CD4-positive, CD25-positive, alpha-beta regulatory T cell (primary cell): ENCODE measurements around the gene GCSH. TPM values are rescaled to one million over a fixed set of nuclear protein-coding genes. Genes with fewer than 3 reads are reported as not detected.
A peak's percentile ranks its signal among the peaks of the same experiment; 100 is the strongest.
"Not testable (repeated sequence)": the region's sequence is repeated elsewhere in the genome, so short reads cannot be mapped to it uniquely, and the experiment has no call there.

Experiments
- ATAC-seq, 2 donors: fragments of 150-1000 bp; cut with Tn5 transposase; one replicate each; pipeline ENCODE4 v1.10.0; 2021; ENCODE audit warnings: low read depth in 2 of 2, moderate number of reproducible peaks in 2 of 2, moderate library complexity in 1 of 2
- DNase-seq, 3 donors: peaks; one replicate each; pipeline versions ENCODE4 v3.0.0 to v3.0.0-alpha.2; 2012 to 2022; ENCODE audit warnings: mixed read lengths in 1 of 3
- H3K27ac ChIP-seq: one replicate; pipeline ENCODE4 v1.7.0; 2013; ENCODE audit warnings: mild to moderate bottlenecking, low read length; ENCODE audit not compliant: insufficient read depth, poor library complexity, severe bottlenecking
- H3K27me3 ChIP-seq: one replicate; pipeline ENCODE4 v1.7.0; 2013; ENCODE audit warnings: low read length; ENCODE audit not compliant: control insufficient read depth, insufficient read depth
- H3K36me3 ChIP-seq: one replicate; pipeline ENCODE4 v1.7.0; 2013; ENCODE audit warnings: mild to moderate bottlenecking, low read length, moderate library complexity; ENCODE audit not compliant: control insufficient read depth, insufficient read depth
- H3K4me1 ChIP-seq: 2 replicates; pipeline ENCODE4 v1.7.0; 2013; ENCODE audit warnings: mild to moderate bottlenecking, low read length; ENCODE audit not compliant: insufficient read depth, control insufficient read depth, poor library complexity, severe bottlenecking
- H3K4me3 ChIP-seq: one replicate; pipeline ENCODE4 v1.7.0; 2013; ENCODE audit warnings: low read depth, mild to moderate bottlenecking, low read length, moderate library complexity
- H3K9me3 ChIP-seq, 2 experiments: 1 replicate in 1 of 2; 2 replicates in 1 of 2; pipeline ENCODE4 v1.7.0; 2013; ENCODE audit warnings: low read length in 2 of 2, mild to moderate bottlenecking in 1 of 2, moderate library complexity in 1 of 2; ENCODE audit not compliant: control insufficient read depth in 2 of 2
- H3K27ac Mint-ChIP-seq, 3 donors: one replicate each; pipeline ENCODE4 v1.8.0; 2020 to 2022; ENCODE audit warnings: mild to moderate bottlenecking in 3 of 3, mixed read lengths in 3 of 3, moderate library complexity in 2 of 3
- H3K27me3 Mint-ChIP-seq: one replicate; pipeline ENCODE4 v1.8.0; 2022; ENCODE audit warnings: mild to moderate bottlenecking, mixed read lengths
- H3K36me3 Mint-ChIP-seq: one replicate; pipeline ENCODE4 v1.8.0; 2020; ENCODE audit warnings: mixed read lengths
- H3K4me1 Mint-ChIP-seq, 4 donors: one replicate each; pipeline ENCODE4 v1.8.0; 2020 to 2022; ENCODE audit warnings: mixed read lengths in 4 of 4, mild to moderate bottlenecking in 1 of 4
- H3K4me3 Mint-ChIP-seq, 4 donors: one replicate each; pipeline ENCODE4 v1.8.0; 2020 to 2022; ENCODE audit warnings: mild to moderate bottlenecking in 4 of 4, mixed read lengths in 4 of 4, moderate library complexity in 3 of 4
- H3K9me3 Mint-ChIP-seq, 7 donors: one replicate each; pipeline ENCODE4 v1.8.0; 2020 to 2022; ENCODE audit warnings: mixed read lengths in 7 of 7, mild to moderate bottlenecking in 3 of 7, moderate library complexity in 2 of 7
- polyA plus RNA-seq, 4 donors: library from polyadenylated mRNA; unstranded; fragments of 300-500 nt; fragmentation: Illumina TruSeq; gene quantifications; one replicate each; pipeline ENCODE4 v1.2.3, GENCODE V29; 2021
- total RNA-seq: library from RNA; stranded (reverse); gene quantifications from one replicate; pipeline ENCODE4 v1.2.3, GENCODE V29; 2022

Gene GCSH
- total and polyA plus RNA-seq, 5 donors from 2014 or later, result 3.4 to 8.2 (median 6.3) TPM

DNA sequence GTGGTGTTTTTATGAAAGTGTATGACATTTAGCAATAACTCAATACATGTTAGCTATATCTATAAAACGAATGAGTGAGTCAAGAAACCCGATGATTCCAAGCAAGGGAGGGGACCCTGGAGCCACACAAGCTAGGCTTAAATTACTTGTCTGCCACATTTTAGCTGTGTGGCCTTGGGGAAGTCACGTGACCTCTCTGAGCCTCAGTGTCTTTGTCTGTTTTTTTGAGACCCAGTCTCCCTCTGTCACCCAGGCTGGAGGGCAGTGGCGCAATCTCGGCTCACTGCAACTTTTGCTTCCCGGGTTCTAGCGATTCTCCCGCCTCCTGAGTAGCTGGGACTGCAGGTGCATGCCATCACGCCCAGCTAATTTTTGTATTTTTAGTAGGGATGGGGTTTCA lies 20.1 kb upstream of the GCSH start:
- H3K4me3 Mint-ChIP-seq, result no peak overlapping the region

DNA sequence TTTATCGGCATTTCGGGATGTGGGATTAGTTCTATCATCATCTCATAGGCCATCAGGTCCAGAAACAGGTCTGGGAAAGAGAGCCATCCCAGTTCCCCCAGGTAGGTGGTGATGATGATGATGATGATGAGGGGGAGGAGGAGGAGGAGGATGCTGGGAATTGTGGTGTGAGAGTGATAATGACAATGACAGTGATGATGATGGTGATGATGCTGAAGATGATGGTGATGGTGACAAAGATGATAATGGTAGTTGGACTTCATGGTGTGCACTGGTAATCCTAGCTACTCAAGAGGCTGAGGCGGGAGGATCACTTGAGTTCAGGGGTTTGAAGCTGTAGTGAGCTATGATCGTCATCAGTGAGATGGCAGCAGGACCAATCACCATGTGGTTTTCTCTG lies 16.3 kb upstream of the GCSH start:
- Histone ChIP-seq H3K4me1 (no peaks in the 10 kb centered on the region), H3K27ac (no peak overlapping the region), H3K27me3 (no peaks in the 10 kb centered on the region), H3K36me3 (no peaks in the 10 kb centered on the region), H3K4me3 (no peak overlapping the region), H3K9me3 (no peaks in the 10 kb centered on the region)
- Mint-ChIP-seq H3K4me3 (no peak overlapping the region), H3K9me3 (peaks cover 0 to 2% (median 0%) of the 10 kb centered on the region in 7 donors), H3K27me3 (no peaks in the 10 kb centered on the region), H3K27ac (peak overlapping the region in 1 of 3 donors; percentile 70), H3K36me3 (no peaks in the 10 kb centered on the region), H3K4me1 (no peaks in the 10 kb centered on the region)
- DNase-seq (no peak), ATAC-seq (no peak)

More for the DNA sequence above, 20.1 kb upstream of the GCSH start:
- no peak for DNase-seq
- Mint-ChIP-seq H3K27me3 (no peaks in the 10 kb centered on the region), H3K27ac (no peak overlapping the region), H3K9me3 (peaks cover 0 to 2% (median 0%) of the 10 kb centered on the region in 7 donors), H3K4me1 (no peaks in the 10 kb centered on the region), H3K36me3 (no peaks in the 10 kb centered on the region)
- no peaks in the 10 kb centered on the region for H3K9me3 ChIP-seq
- H3K27ac ChIP-seq, result no peak overlapping the region
- H3K4me1 ChIP-seq, result no peaks in the 10 kb centered on the region
- no peak for ATAC-seq
- no peak overlapping the region for H3K4me3 ChIP-seq
- H3K27me3 ChIP-seq, result no peaks in the 10 kb centered on the region
- H3K36me3 ChIP-seq, result no peaks in the 10 kb centered on the region

DNA sequence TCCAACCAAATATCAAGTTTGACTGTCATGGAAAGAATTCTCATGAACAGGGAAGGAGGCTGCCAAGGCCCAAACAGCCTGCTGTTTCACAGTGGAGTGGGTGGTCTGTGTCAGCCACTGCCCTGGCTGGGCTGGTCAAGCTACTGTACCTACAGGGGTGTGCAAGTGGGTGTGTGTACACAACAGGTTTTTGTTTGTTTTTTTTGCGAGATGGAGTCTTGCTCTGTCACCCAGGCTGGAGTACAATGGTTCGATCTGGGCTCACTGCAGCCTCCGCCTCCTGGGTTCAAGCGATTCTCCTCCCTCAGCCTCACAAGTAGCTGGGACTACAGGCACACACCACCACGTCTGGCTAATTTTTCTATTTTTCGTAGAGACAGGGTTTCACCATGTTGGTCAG lies 13.1 kb upstream of the GCSH start:
- H3K27me3 Mint-ChIP-seq, H3K4me1 Mint-ChIP-seq, H3K9me3 ChIP-seq, H3K27ac Mint-ChIP-seq, H3K27ac ChIP-seq, H3K36me3 Mint-ChIP-seq, ATAC-seq, H3K9me3 Mint-ChIP-seq, H3K4me1 ChIP-seq, DNase-seq, H3K4me3 Mint-ChIP-seq, H3K4me3 ChIP-seq, H3K36me3 ChIP-seq, H3K27me3 ChIP-seq: not testable (repeated sequence)

DNA sequence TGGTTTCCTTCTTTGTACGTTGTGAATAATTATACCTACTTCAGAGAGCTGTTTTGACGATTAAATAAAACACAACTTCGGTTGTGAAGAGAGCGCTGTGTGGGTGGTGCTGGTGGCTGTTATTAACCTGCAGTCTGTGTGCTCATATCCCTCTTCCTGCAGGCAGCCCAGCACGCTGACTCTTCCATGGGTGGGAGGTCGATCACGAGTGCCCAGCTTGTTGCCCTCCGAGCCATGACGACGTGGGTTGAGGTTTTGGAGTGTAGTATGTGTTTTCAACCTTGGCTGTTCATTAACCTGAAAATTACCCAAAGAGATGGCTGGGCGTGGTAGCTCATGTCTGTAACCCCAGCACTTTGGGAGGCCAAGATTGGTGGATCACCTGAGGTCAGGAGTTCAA lies 11.3 kb upstream of the GCSH start:
- Mint-ChIP-seq H3K27ac (no peak overlapping the region), H3K4me1 (no peaks in the 10 kb centered on the region), H3K9me3 (peaks cover 0 to 2% (median 0%) of the 10 kb centered on the region in 7 donors), H3K4me3 (no peak overlapping the region), H3K27me3 (no peaks in the 10 kb centered on the region), H3K36me3 (no peaks in the 10 kb centered on the region)
- no peaks in the 10 kb centered on the region for H3K4me1 ChIP-seq
- no peaks in the 10 kb centered on the region for H3K36me3 ChIP-seq
- DNase-seq, result no peak
- no peak overlapping the region for H3K4me3 ChIP-seq
- no peaks in the 10 kb centered on the region for H3K27me3 ChIP-seq
- H3K9me3 ChIP-seq, result no peaks in the 10 kb centered on the region
- no peak overlapping the region for H3K27ac ChIP-seq
- no peak for ATAC-seq

DNA sequence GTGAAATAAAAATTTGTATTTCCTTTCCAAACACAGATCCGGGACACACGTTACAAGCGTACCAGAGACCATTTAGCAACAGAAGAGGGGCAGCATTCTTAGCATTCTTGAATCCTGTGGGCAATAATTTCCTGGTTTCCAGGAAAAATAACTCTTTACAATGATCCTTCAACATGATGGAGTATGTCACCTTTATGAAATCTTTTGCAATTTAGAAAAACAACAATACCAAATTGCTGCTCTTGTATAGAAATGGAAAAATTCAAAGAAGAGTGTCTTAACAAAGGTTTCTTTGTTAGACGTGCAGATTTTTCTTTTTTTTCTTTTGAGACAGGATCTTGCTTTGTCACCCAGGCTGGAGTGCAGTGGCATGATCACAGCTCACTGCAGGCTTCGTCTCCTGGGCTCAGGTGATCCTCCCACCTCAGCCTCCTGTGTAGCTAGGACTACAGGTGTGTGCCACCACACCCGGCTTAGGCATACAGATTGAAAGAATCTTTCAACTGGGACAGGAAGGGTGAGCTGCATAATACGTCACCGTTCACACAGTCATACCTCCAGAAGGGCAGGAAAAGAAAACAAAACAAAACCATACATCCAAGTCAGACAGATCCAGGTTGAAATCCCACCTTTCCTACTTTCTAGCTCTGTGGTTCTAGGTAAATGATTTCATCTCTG lies 10.8 kb upstream of the GCSH start:
- no peak overlapping the region for H3K4me3 Mint-ChIP-seq
- H3K36me3 Mint-ChIP-seq, result no peaks in the 10 kb centered on the region
- H3K27ac ChIP-seq, result no peak overlapping the region
- no peaks in the 10 kb centered on the region for H3K36me3 ChIP-seq
- no peak overlapping the region for H3K4me3 ChIP-seq
- H3K27me3 ChIP-seq, result no peaks in the 10 kb centered on the region
- H3K27ac Mint-ChIP-seq, result no peak overlapping the region
- peaks cover 0 to 2% (median 0%) of the 10 kb centered on the region in 7 donors for H3K9me3 Mint-ChIP-seq
- H3K27me3 Mint-ChIP-seq, result no peaks in the 10 kb centered on the region
- no peaks in the 10 kb centered on the region for H3K4me1 Mint-ChIP-seq
- H3K4me1 ChIP-seq, result no peaks in the 10 kb centered on the region
- ATAC-seq, result no peak
- no peaks in the 10 kb centered on the region for H3K9me3 ChIP-seq
- DNase-seq, result no peak

DNA sequence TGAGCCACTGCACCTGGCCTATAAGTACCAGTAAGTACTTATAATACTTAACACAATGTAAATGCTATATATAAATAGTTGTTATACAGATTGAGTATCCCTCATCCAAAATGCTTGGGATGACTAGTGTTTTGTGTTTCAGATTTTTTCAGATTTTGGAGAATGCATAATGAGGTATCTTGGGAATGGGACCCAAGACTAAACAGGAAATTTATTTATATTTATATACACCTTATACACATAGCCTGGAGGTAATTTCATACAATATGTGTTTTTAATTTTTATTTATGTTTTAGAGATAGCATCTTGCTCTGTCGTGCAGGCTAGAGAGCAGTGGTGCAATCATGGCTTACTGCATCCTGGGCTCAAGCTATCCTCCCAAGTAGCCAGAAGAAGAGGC lies 9.8 kb upstream of the GCSH start:
- no peaks in the 10 kb centered on the region for H3K36me3 ChIP-seq
- H3K27ac ChIP-seq, result no peak overlapping the region
- no peaks in the 10 kb centered on the region for H3K4me1 ChIP-seq
- Mint-ChIP-seq H3K4me1 (no peaks in the 10 kb centered on the region), H3K36me3 (no peaks in the 10 kb centered on the region), H3K27me3 (no peaks in the 10 kb centered on the region), H3K9me3 (peaks cover 0 to 2% (median 0%) of the 10 kb centered on the region in 7 donors), H3K4me3 (no peak overlapping the region), H3K27ac (no peak overlapping the region)
- ATAC-seq (no peak), DNase-seq (no peak)
- H3K4me3 ChIP-seq, result no peak overlapping the region
- no peaks in the 10 kb centered on the region for H3K9me3 ChIP-seq
- no peaks in the 10 kb centered on the region for H3K27me3 ChIP-seq

DNA sequence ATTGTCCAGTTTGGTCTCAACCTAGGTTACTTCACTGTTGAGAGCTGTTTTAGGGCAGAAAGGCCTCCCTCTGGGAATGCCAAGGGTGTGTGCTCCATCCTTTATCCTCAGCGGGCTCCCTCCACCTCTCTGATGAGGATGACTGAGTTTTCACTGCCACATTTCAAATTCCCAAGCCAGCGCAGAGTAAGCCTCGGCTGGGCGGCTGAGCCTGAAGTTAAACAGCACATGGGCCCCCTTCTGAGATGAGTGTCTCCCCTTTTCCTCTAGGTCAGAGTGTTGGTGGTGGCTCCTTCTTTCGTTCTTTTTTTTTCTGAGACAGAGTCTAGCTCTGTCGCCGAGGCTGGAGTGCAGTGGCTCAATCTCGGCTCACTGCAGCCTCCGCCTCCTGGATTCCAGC lies 5.5 kb upstream of the GCSH start:
- Mint-ChIP-seq H3K9me3 (no peaks in the 10 kb centered on the region), H3K27me3 (no peaks in the 10 kb centered on the region), H3K27ac (peak overlapping the region in 1 of 3 donors; percentile 40), H3K36me3 (no peaks in the 10 kb centered on the region), H3K4me1 (peaks cover 0 to 1% (median 1%) of the 10 kb centered on the region in 4 donors), H3K4me3 (no peak overlapping the region)
- no peak for ATAC-seq
- no peak for DNase-seq
- Histone ChIP-seq H3K4me3 (no peak overlapping the region), H3K9me3 (no peaks in the 10 kb centered on the region), H3K27me3 (no peaks in the 10 kb centered on the region), H3K36me3 (no peaks in the 10 kb centered on the region), H3K4me1 (peaks cover 2% of the 10 kb centered on the region), H3K27ac (no peak overlapping the region)

DNA sequence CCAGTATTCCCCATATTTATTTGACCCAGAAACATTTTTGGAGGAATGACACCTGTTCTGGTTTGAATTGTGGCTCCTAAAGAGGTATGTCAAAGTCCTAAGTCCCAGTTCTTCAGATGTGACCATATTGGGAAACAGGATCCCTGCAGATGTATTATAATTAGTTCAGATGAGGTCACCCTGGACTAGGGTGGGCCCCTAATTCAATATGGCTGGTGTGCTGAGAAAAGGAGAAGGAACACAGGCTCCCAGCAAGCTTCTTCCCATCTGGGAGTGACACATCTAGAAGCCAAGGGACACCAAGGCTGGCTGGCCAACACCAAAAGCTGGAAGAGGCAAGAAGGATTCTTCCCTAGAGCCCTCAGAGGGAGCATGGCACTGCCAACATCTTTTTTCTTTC lies 3.8 kb upstream of the GCSH start:
- peak overlapping the region in 1 of 4 donors; percentile 21 for H3K4me3 Mint-ChIP-seq
- H3K27me3 Mint-ChIP-seq, result no peaks in the 10 kb centered on the region
- peaks cover 2 to 9% (median 6%) of the 10 kb centered on the region in 4 donors for H3K4me1 Mint-ChIP-seq
- no peaks in the 10 kb centered on the region for H3K27me3 ChIP-seq
- H3K36me3 Mint-ChIP-seq, result no peaks in the 10 kb centered on the region
- no peak overlapping the region for H3K4me3 ChIP-seq
- H3K4me1 ChIP-seq, result peaks cover 11% of the 10 kb centered on the region
- H3K9me3 ChIP-seq, result no peaks in the 10 kb centered on the region
- no peak overlapping the region for H3K27ac Mint-ChIP-seq
- H3K27ac ChIP-seq, result no peak overlapping the region
- no peak for DNase-seq
- ATAC-seq, result no peak
- H3K9me3 Mint-ChIP-seq, result no peaks in the 10 kb centered on the region
- no peaks in the 10 kb centered on the region for H3K36me3 ChIP-seq
